BJ (cell line): Measurements from ENCODE around the gene PEX14. TPM values are rescaled to one million over a fixed set of nuclear protein-coding genes. Genes with fewer than 3 reads are reported as not detected.

Source experiments
- CTCF ChIA-PET: fragments of 350-600 bp; formaldehyde crosslinking; extraction: SDS; loops from one replicate; lab custom pipeline; 2021; ENCODE audit warnings: antibody characterized with exemption, inconsistent platforms; lab: Yijun Ruan, JAX
- POLR2A ChIA-PET: fragments of 300-600 bp; sonication (Branson Sonifier 250); formaldehyde crosslinking; extraction: SDS; loops from one replicate; lab custom pipeline; 2021; ENCODE audit warnings: antibody characterized with exemption; lab: Charles Lee
- DNase-seq: peaks from one replicate; pipeline ENCODE4 v3.0.0-alpha.2; 2011; ENCODE audit warnings: low read depth
- H3K27me3 ChIP-seq: 2 replicates; pipeline ENCODE4 v1.6.0; 2011; ENCODE audit warnings: low read length; ENCODE audit not compliant: control insufficient read depth, insufficient read depth
- H3K36me3 ChIP-seq: 2 replicates; pipeline ENCODE4 v1.5.1; 2011; ENCODE audit warnings: low read length; ENCODE audit not compliant: control insufficient read depth, insufficient read depth
- H3K4me3 ChIP-seq: 2 replicates; pipeline ENCODE4 v1.5.1; 2011; ENCODE audit warnings: low read depth, mild to moderate bottlenecking, control low read depth, low read length
- CTCF ChIP-seq: IDR thresholded peaks from 2 replicates; pipeline ENCODE4 v1.5.1; 2011; ENCODE audit warnings: low read depth, mild to moderate bottlenecking, control low read depth, inconsistent platforms, low read length, moderate library complexity; ENCODE audit not compliant: insufficient read depth
- polyA plus RNA-seq: library from polyadenylated mRNA; depleted of rRNA; stranded (reverse); fragments of >200 nt; gene quantifications from 2 replicates; pipeline ENCODE4 v1.2.3, GENCODE V29; 2011

PEX14 gene
- polyA plus RNA-seq, 1 experiment = 10.1 TPM

GRCh38 chr1:10646347-10646861 is 171.7 kb downstream of the PEX14 start:
- Histone ChIP-seq H3K36me3 (no peaks in the 10 kb centered on the region), H3K4me3 (no peak overlapping the region), H3K27me3 (no peaks in the 10 kb centered on the region)
- CTCF ChIA-PET = interaction anchor here (1.0 kb wide), 1 partner anchor 12 kb away, joined by 4 read pairs; no protein-coding TSS in a partner anchor
- TF ChIP-seq CTCF = no peak
- DNase-seq = no peak
- POLR2A ChIA-PET = no interaction called here

GRCh38 chr1:10647414-10648170 is 172.8 kb downstream of the PEX14 start:
- Histone ChIP-seq H3K4me3 (no peak overlapping the region), H3K36me3 (no peaks in the 10 kb centered on the region), H3K27me3 (no peaks in the 10 kb centered on the region)
- DNase-seq = no peak
- no peak for TF ChIP-seq CTCF
- CTCF ChIA-PET = no interaction called here
- POLR2A ChIA-PET = no interaction called here

GRCh38 chr1:10648689-10649516 is 174.2 kb downstream of the PEX14 start:
- TF ChIP-seq CTCF = no peak

GRCh38 chr1:10649517-10650201 is 174.9 kb downstream of the PEX14 start:
- H3K36me3 ChIP-seq = no peaks in the 10 kb centered on the region
- H3K27me3 ChIP-seq = no peaks in the 10 kb centered on the region
- H3K4me3 ChIP-seq = no peak overlapping the region
- TF ChIP-seq CTCF = no peak
- ChIA-PET POLR2A (no interaction called here), CTCF (no interaction called here)
- no peak for DNase-seq

More at GRCh38 chr1:10648689-10649516, 174.2 kb downstream of the PEX14 start:
- DNase-seq = no peak
- Histone ChIP-seq H3K4me3 (no peak overlapping the region), H3K36me3 (no peaks in the 10 kb centered on the region), H3K27me3 (no peaks in the 10 kb centered on the region)
- POLR2A ChIA-PET = no interaction called here
- CTCF ChIA-PET = no interaction called here
